Common myeloid progenitor, CD34-positive (primary cell): ENCODE measurements around the gene POLDIP3.
A peak's percentile ranks its signal among the peaks of the same experiment; 100 is the strongest.
"Not testable (repeated sequence)": the region's sequence is repeated elsewhere in the genome, so short reads cannot be mapped to it uniquely, and the experiment has no call there.

ENCODE experiments used
- CTCF ChIA-PET: fragments of 350-600 bp; sonication (Branson Sonifier 250); formaldehyde crosslinking; loops from one replicate; lab custom pipeline; 2021; ENCODE audit warnings: antibody characterized with exemption; lab: Charles Lee
- POLR2A ChIA-PET: fragments of 350-600 bp; sonication (Branson Sonifier 250); formaldehyde crosslinking; loops from one replicate; lab custom pipeline; 2021; ENCODE audit warnings: antibody characterized with exemption; lab: Charles Lee
- DNase-seq, 3 donors: peaks; one replicate each; pipeline versions ENCODE4 v3.0.0 to v3.0.0-alpha.2; 2013
- H3K27ac ChIP-seq, 2 experiments: 1 replicate in 1 of 2; 2 replicates in 1 of 2; pipeline ENCODE4 v1.7.0; 2013; ENCODE audit warnings: inconsistent platforms in 2 of 2, low read length in 2 of 2, mild to moderate bottlenecking in 2 of 2, low read depth in 1 of 2, moderate library complexity in 1 of 2; ENCODE audit not compliant: severe bottlenecking in 2 of 2, insufficient read depth in 1 of 2, poor library complexity in 1 of 2
- H3K27me3 ChIP-seq, 5 experiments: replicated peaks in 2 of 5; 1 replicate in 3 of 5; 2 replicates in 2 of 5; pipeline versions ENCODE4 v1.6.1 to v1.7.0; 2013; ENCODE audit warnings: low read length in 4 of 5, mild to moderate bottlenecking in 2 of 5, moderate library complexity in 2 of 5, inconsistent platforms in 1 of 5; ENCODE audit not compliant: insufficient read depth in 5 of 5, control insufficient read depth in 4 of 5
- H3K36me3 ChIP-seq, 4 experiments: 1 replicate in 2 of 4; 2 replicates in 2 of 4; pipeline versions ENCODE4 v1.6.1 to v1.7.0; 2013; ENCODE audit warnings: low read length in 3 of 4, control low read depth in 1 of 4, mild to moderate bottlenecking in 1 of 4; ENCODE audit not compliant: control insufficient read depth in 4 of 4, insufficient read depth in 4 of 4
- H3K4me1 ChIP-seq, 4 experiments: 1 replicate in 3 of 4; 2 replicates in 1 of 4; pipeline versions ENCODE4 v1.6.1 to v1.7.1; 2013; ENCODE audit warnings: low read length in 3 of 4, mild to moderate bottlenecking in 3 of 4, control low read depth in 1 of 4, inconsistent platforms in 1 of 4, moderate library complexity in 1 of 4; ENCODE audit not compliant: control insufficient read depth in 4 of 4, insufficient read depth in 4 of 4; ENCODE audit errors: control extremely low read depth in 1 of 4
- H3K4me3 ChIP-seq, 7 experiments: 1 replicate in 4 of 7; 2 replicates in 3 of 7; pipeline versions ENCODE4 v1.5.1 to v1.7.0; 2013; ENCODE audit warnings: mild to moderate bottlenecking in 7 of 7, low read length in 6 of 7, moderate library complexity in 6 of 7, inconsistent platforms in 2 of 7, low read depth in 2 of 7, control low read depth in 1 of 7; ENCODE audit not compliant: insufficient read depth in 4 of 7, control insufficient read depth in 1 of 7; ENCODE audit errors: extremely low read depth in 1 of 7
- H3K9me3 ChIP-seq, 5 experiments: 1 replicate in 4 of 5; 2 replicates in 1 of 5; pipeline versions ENCODE4 v1.6.1 to v1.7.1; 2013; ENCODE audit warnings: low read length in 4 of 5, mild to moderate bottlenecking in 2 of 5, inconsistent platforms in 1 of 5, low read depth in 1 of 5, moderate library complexity in 1 of 5; ENCODE audit not compliant: control insufficient read depth in 4 of 5, insufficient read depth in 2 of 5; ENCODE audit errors: control extremely low read depth in 1 of 5
- WGBS: methylation state at CpG from one replicate; pipeline ENCODE4 v1.1.5; 2013; ENCODE audit not compliant: insufficient coverage; 5-methylcytosine and 5-hydroxymethylcytosine counted together

POLDIP3 gene

DNA sequence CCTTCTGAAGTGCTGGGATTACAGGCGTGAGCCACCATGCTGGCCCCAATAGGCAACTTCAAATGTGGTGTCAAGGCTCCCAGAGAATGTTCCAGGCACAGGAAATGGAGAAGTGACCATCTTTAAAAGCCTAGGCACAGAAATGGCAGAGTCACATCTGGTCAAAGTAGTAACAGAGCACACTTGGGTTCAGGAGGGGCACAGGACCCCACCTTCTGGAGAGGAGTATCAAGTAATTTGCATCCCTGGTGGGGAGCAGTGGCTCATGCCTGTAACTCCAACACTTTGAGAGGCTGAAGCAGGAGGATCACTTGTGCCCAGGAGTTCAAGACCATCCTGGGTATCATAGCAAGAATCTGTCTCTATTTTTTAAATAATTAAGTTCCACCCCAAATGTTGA, 31.7 kb downstream of the POLDIP3 start:
- 100% methylated on average over 1 of the region's 1 CpG for WGBS
- H3K27me3 ChIP-seq, result no peaks in the 10 kb centered on the region
- CTCF ChIA-PET, result interaction anchor here (0.9 to 1.5 kb wide), 3 partner anchors 8 to 29 kb away, joined by 3 read pairs; no protein-coding TSS in a partner anchor
- H3K4me3 ChIP-seq, result no peak overlapping the region
- POLR2A ChIA-PET, result interaction anchor here (0.7 kb wide), 1 partner anchor 77 kb away, joined by 3 read pairs; no protein-coding TSS in a partner anchor
- H3K4me1 ChIP-seq, result peaks cover 0 to 12% (median 8%) of the 10 kb centered on the region in 4 experiments
- no peak overlapping the region for H3K27ac ChIP-seq
- H3K36me3 ChIP-seq, result peaks cover 13 to 56% (median 46%) of the 10 kb centered on the region in 4 experiments
- no peak for DNase-seq
- H3K9me3 ChIP-seq, result no peaks in the 10 kb centered on the region

- DNase-seq, result peak; percentile 67 to 84 (median 82)
- Histone ChIP-seq H3K27me3 (no peaks in the 10 kb centered on the region), H3K36me3 (peaks cover 9 to 54% (median 43%) of the 10 kb centered on the region in 4 experiments), H3K4me1 (peaks cover 0 to 10% (median 5%) of the 10 kb centered on the region in 4 experiments), H3K27ac (peak overlapping the region in 1 of 2 experiments; percentile 58), H3K9me3 (no peaks in the 10 kb centered on the region), H3K4me3 (peak overlapping the region; percentile 61 to 81 (median 75))
- ChIA-PET CTCF (interaction anchor here (0.9 to 1.5 kb wide), 3 partner anchors 9 to 39 kb away, joined by 3 to 4 read pairs (median 3); no protein-coding TSS in a partner anchor), POLR2A (interaction anchor here (0.6 to 1.4 kb wide), 2 partner anchors 9 to 33 kb away, joined by 4 to 6 read pairs; partner anchors contain the start of gene POLDIP3)
- whole genome bisulfite sequencing, result 7% methylated on average over 53 of the region's 64 CpGs
Measured at GRCh38 chr22:42581762-42582716, 32.6 kb downstream of the POLDIP3 start.

DNA sequence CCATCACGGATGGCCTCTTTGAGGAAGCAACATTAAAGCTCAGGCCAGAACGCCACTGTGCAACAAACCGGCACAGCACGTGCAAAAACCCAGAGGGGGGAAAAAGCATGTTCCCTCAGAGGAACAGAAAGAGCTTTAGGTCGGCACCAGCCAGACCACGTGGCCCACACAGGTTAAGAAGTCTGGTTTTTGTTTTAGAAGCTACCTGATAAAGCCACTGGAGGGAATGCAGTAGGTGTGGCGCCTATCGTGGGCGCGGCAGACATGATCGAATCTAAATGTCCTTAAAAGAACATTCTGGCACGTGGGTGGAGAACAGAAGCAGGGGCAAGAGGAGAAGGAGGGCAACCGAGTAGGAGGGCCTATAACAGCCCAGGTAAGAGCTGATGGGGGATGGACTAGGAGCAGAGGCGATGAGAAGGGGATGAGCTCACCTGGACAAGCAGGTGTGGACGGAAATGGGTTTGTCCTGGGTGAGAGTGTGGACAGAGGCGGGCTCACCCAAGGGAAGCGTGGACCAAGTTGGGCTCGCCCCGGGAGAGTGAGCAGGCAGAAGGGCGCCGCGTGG, 33.4 kb downstream of the POLDIP3 start:
- DNase-seq, H3K9me3 ChIP-seq, H3K27me3 ChIP-seq: not testable (repeated sequence)
- Histone ChIP-seq H3K27ac (peak overlapping the region in 1 of 2 experiments; percentile 58), H3K4me3 (peak overlapping the region; percentile 61 to 81 (median 75)), H3K4me1 (peaks cover 0 to 10% (median 5%) of the 10 kb centered on the region in 4 experiments), H3K36me3 (peaks cover 9 to 51% (median 37%) of the 10 kb centered on the region in 4 experiments)
- WGBS, result 0% methylated on average over 3 of the region's 22 CpGs
- ChIA-PET CTCF (interaction anchor here (1.5 kb wide), 1 partner anchor 40 kb away, joined by 4 read pairs; no protein-coding TSS in a partner anchor), POLR2A (interaction anchor here (1.4 kb wide), 1 partner anchor 34 kb away, joined by 6 read pairs; the partner anchor contains the start of gene POLDIP3)

GRCh38 chr22:42580040-42580439, 34.6 kb downstream of the POLDIP3 start:
- H3K27me3 ChIP-seq, CTCF ChIA-PET, DNase-seq, H3K9me3 ChIP-seq, H3K4me3 ChIP-seq, POLR2A ChIA-PET, H3K27ac ChIP-seq: not testable (repeated sequence)
- H3K36me3 ChIP-seq, result peaks cover 7 to 47% (median 29%) of the 10 kb centered on the region in 4 experiments
- WGBS, result 93% methylated on average over 2 of the region's 4 CpGs
- H3K4me1 ChIP-seq, result peaks cover 0 to 10% (median 5%) of the 10 kb centered on the region in 4 experiments

DNA sequence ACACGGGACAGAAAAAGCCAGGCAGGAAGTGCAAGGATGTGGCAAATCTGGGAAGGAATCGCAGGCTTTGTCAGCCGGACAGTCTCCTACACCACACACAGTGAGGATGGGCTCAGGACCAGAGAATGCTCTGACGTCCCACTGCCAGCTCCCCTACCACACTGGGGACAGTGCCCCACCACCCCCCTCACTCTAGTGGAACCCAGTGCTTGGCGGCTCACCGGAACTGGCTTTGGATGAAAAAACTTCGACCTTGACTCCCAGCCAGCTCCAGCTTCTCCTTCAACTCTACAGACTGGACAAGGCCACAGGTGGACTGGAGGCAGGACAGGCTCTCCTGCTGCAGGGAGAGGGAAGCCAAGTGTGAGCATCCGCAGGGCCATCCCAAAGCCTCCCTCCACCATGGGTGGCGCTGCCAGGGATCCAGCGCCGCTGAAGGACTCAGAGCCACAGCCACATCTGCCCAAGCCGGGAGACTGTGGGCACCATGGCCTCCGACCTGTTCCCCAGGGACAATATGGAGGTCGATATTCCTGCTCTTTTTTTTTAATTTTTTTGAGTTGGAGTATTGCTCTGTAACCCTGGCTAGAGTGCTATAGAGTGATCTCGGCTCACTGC, 37.0 kb downstream of the POLDIP3 start:
- ChIA-PET POLR2A (no interaction called here), CTCF (interaction anchor here (1.3 kb wide), 1 partner anchor 15 kb away, joined by 4 read pairs; no protein-coding TSS in a partner anchor)
- Histone ChIP-seq H3K4me3 (no peak overlapping the region), H3K27me3 (no peaks in the 10 kb centered on the region), H3K9me3 (no peaks in the 10 kb centered on the region), H3K36me3 (peaks cover 0 to 40% (median 24%) of the 10 kb centered on the region in 4 experiments), H3K27ac (no peak overlapping the region), H3K4me1 (peaks cover 0 to 10% (median 5%) of the 10 kb centered on the region in 4 experiments)
- no peak for DNase-seq
- 100% methylated on average over 6 of the region's 15 CpGs for WGBS

GRCh38 chr22:42577141-42577540, 37.5 kb downstream of the POLDIP3 start:
- H3K27me3 ChIP-seq, DNase-seq, H3K4me3 ChIP-seq, H3K4me1 ChIP-seq, H3K9me3 ChIP-seq, H3K27ac ChIP-seq, POLR2A ChIA-PET: not testable (repeated sequence)
- peaks cover 0 to 43% (median 28%) of the 10 kb centered on the region in 4 experiments for H3K36me3 ChIP-seq
- WGBS, result 100% methylated on average over 3 of the region's 9 CpGs
- CTCF ChIA-PET, result interaction anchor here (1.3 kb wide), 1 partner anchor 14 kb away, joined by 4 read pairs; no protein-coding TSS in a partner anchor
